Lower leg skin (tissue), 4 donors: Measurements from ENCODE around the gene VRK1. TPM values are rescaled to one million over a fixed set of nuclear protein-coding genes. Genes with fewer than 3 reads are reported as not detected.

Source experiments
- DNase-seq, 2 donors: peaks; one replicate each; pipeline ENCODE4 v3.0.0-alpha.2; 2019; ENCODE audit warnings: low spot score in 2 of 2
- H3K4me3 ChIP-seq: fragments of 200-600 bp; sonication (generic); 2 replicates; pipeline ENCODE4 v1.5.1; 2017; ENCODE audit warnings: mild to moderate bottlenecking, low read depth; ENCODE audit not compliant: poor library complexity, severe bottlenecking
- CTCF ChIP-seq, 3 donors: fragments of 450-650 bp; IDR thresholded peaks; one replicate each; pipeline ENCODE4 v1.5.1; 2016; ENCODE audit warnings: antibody characterized with exemption in 3 of 3, mild to moderate bottlenecking in 3 of 3, moderate library complexity in 2 of 3
- POLR2A ChIP-seq, 2 donors: fragments of 450-650 bp; IDR thresholded peaks; one replicate each; pipeline ENCODE4 v1.6.1; 2016 to 2017; ENCODE audit warnings: antibody characterized with exemption in 2 of 2, mild to moderate bottlenecking in 1 of 2, moderate library complexity in 1 of 2
- WGBS, 2 donors: methylation state at CpG; one replicate each; pipeline ENCODE4 v1.1.5; 2018; 5-methylcytosine and 5-hydroxymethylcytosine counted together
- intact Hi-C: fragments of 100-400 bp; cut with DNase I; formaldehyde crosslinking; loops from one replicate; pipeline ENCODE4 v1.15.0; 2023; ENCODE audit warnings: low total_unique reads
- total RNA-seq, 4 donors: library from RNA; depleted of rRNA; stranded (reverse); fragments of >200 nt; gene quantifications; one replicate each; pipeline ENCODE4 v1.1.0, GENCODE V29; 2016

The VRK1 gene
- total RNA-seq, 4 donors from 2014 or later: 6.9 to 12.2 (median 8.9) TPM

DNA sequence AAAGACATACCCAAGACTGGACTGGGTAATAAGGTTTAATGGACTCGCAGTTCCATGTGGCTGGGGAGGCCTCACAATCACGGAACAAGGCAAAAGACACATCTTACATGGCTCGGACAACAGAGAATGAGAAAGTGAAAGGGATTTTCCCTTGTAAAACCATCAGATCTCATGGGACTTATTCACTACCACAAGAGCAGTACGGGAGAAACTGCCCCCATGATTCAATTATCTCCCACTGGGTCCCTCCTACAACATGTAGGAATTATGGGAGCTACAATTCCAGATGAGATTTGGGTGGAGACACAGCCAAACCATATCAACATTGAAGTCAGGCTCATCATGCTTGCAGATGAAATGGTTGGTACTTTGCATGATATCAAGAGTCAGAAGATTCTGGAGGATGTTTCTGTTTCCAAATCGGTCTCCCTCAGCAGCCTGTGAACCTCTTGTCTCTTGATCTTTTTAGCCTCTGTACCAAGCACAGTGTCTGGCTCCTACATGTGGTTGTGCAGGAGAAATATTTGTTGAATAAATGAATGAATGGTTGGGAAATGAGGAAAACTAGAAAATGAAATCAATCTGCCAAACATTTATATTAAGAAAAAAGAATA is 98.6 kb downstream of the VRK1 start:
- intact Hi-C loops: no loop called here
- WGBS, 2 donors: 92 to 95% methylated on average over 5 of the region's 5 CpGs
- no peak for DNase-seq
- no peak overlapping the region for H3K4me3 ChIP-seq
- no peak for TF ChIP-seq CTCF (IDR thresholded peaks at IDR 0.05)

GRCh38 chr14:96897184-96897583 is 100.0 kb downstream of the VRK1 start:
- no peak for DNase-seq
- 90 to 97% methylated on average over 5 of the region's 5 CpGs for WGBS, 2 donors
- intact Hi-C loops: no loop called here
- no peak overlapping the region for H3K4me3 ChIP-seq
- TF ChIP-seq CTCF (IDR thresholded peaks at IDR 0.05): no peak
- no peak for TF ChIP-seq POLR2A (IDR thresholded peaks at IDR 0.05)

GRCh38 chr14:96901227-96901626 is 104.0 kb downstream of the VRK1 start:
- no peak overlapping the region for H3K4me3 ChIP-seq
- 89 to 93% methylated on average over 3 of the region's 3 CpGs for WGBS, 2 donors
- no peak for DNase-seq
- TF ChIP-seq CTCF (IDR thresholded peaks at IDR 0.05) (no peak), POLR2A (IDR thresholded peaks at IDR 0.05) (no peak)
- intact Hi-C loops: no loop called here

GRCh38 chr14:96902004-96902403 is 104.8 kb downstream of the VRK1 start:
- no peak for DNase-seq
- intact Hi-C loops: no loop called here
- no peak for TF ChIP-seq POLR2A (IDR thresholded peaks at IDR 0.05)
- 85 to 90% methylated on average over 3 of the region's 3 CpGs for WGBS, 2 donors
- H3K4me3 ChIP-seq: no peak overlapping the region

- WGBS, 2 donors: 77 to 85% methylated on average over 8 of the region's 8 CpGs
- H3K4me3 ChIP-seq: no peak overlapping the region
- TF ChIP-seq CTCF (IDR thresholded peaks at IDR 0.05) (no peak), POLR2A (IDR thresholded peaks at IDR 0.05) (no peak)
- DNase-seq: no peak
- intact Hi-C loops: no loop called here
Measured at GRCh38 chr14:96903444-96904023, 106.4 kb downstream of the VRK1 start.

- no peak for DNase-seq
- H3K4me3 ChIP-seq: no peak overlapping the region
- no peak for TF ChIP-seq POLR2A (IDR thresholded peaks at IDR 0.05)
- no peak for TF ChIP-seq CTCF (IDR thresholded peaks at IDR 0.05)
Measured at GRCh38 chr14:96904201-96904600, 107.0 kb downstream of the VRK1 start.

More at GRCh38 chr14:96904201-96904600, 107.0 kb downstream of the VRK1 start:
- 65 to 71% methylated on average over 3 of the region's 3 CpGs for WGBS, 2 donors
- intact Hi-C loops: no loop called here
